Neural progenitor cell (in vitro differentiated cells): ENCODE data around the gene MRPL21.

Experiments used
- CTCF ChIP-seq: fragments of 200-600 bp; sonication (generic); IDR thresholded peaks from 2 replicates; pipeline ENCODE4 v1.5.1; 2017; ENCODE audit warnings: antibody characterized with exemption, mild to moderate bottlenecking
- EZH2 ChIP-seq: fragments of 200-600 bp; sonication (generic); IDR thresholded peaks from 2 replicates; pipeline ENCODE4 v1.6.1; 2017; ENCODE audit warnings: antibody characterized with exemption, mild to moderate bottlenecking, moderate library complexity

GRCh38 chr11:68893282-68893681, 10.3 kb downstream of the MRPL21 start:
- no peak for TF ChIP-seq CTCF
- TF ChIP-seq EZH2: no peak
